A549 (cell line): ENCODE results near the gene NSD2. TPM values are rescaled to one million over a fixed set of nuclear protein-coding genes. Genes with fewer than 3 reads are reported as not detected.

Experiments
- ATAC-seq, 2 experiments: fragments of 200-7000 bp in 1 of 2; fragments of >200 bp in 1 of 2; cut with Nextera tagmentation in 1 of 2; cut with Tn5 transposase in 1 of 2; 3 replicates each; pipeline versions ENCODE4 v1.8.0 to v1.9.1; 2018 to 2020; ENCODE audit warnings: mild to moderate bottlenecking in 1 of 2, moderate library complexity in 1 of 2
- CTCF ChIA-PET: fragments of 300-600 bp; sonication (Branson Sonifier 250); formaldehyde crosslinking; extraction: SDS; loops from one replicate; lab custom pipeline; 2021; ENCODE audit warnings: antibody characterized with exemption, inconsistent platforms; lab: Yijun Ruan, JAX
- POLR2A ChIA-PET: fragments of 350-600 bp; formaldehyde crosslinking; extraction: SDS; loops from one replicate; lab custom pipeline; 2021; ENCODE audit warnings: antibody characterized with exemption, inconsistent platforms; lab: Yijun Ruan, JAX
- DNase-seq, 2 experiments: peaks; one replicate each; pipeline versions ENCODE4 v3.0.0 to v3.0.0-alpha.2; 2011 to 2016; ENCODE audit warnings: low read depth in 1 of 2, low spot score in 1 of 2
- FAIRE-seq: peaks from 2 replicates; lab custom pipeline; 2011; peaks lifted over from hg19 to GRCh38; lab: Jason Lieb, UNC
- H3K27ac ChIP-seq, 2 experiments: fragments of >200 bp; sonication (Bioruptor Twin); formaldehyde crosslinking; 3 replicates each; pipeline ENCODE4 v1.5.1; 2016 to 2017
- H3K4me1 ChIP-seq: fragments of >200 bp; sonication (Bioruptor Twin); formaldehyde crosslinking; 3 replicates; pipeline ENCODE4 v1.6.1; 2016
- H3K4me2 ChIP-seq: fragments of >200 bp; sonication (Bioruptor Twin); formaldehyde crosslinking; 3 replicates; pipeline ENCODE4 v1.6.1; 2016
- H3K4me3 ChIP-seq: fragments of >200 bp; sonication (Bioruptor Twin); formaldehyde crosslinking; 3 replicates; pipeline ENCODE4 v1.5.1; 2016
- H3K9me3 ChIP-seq: fragments of >200 bp; sonication (Bioruptor Twin); formaldehyde crosslinking; 3 replicates; pipeline ENCODE4 v1.6.1; 2016
- BHLHE40 ChIP-seq: IDR thresholded peaks from 2 replicates; pipeline ENCODE4 v1.6.1; 2012; ENCODE audit warnings: low read depth, low read length, inconsistent platforms
- CBX2 ChIP-seq: fragments of 200-600 bp; sonication (generic); IDR thresholded peaks from 2 replicates; pipeline ENCODE4 v1.6.1; 2016; ENCODE audit warnings: low read depth, mild to moderate bottlenecking, borderline replicate concordance
- CEBPB ChIP-seq, 2 experiments: fragments of >200 bp in 1 of 2; sonication (Bioruptor Twin) in 1 of 2; formaldehyde crosslinking in 1 of 2; IDR thresholded peaks; 2 replicates each; pipeline ENCODE4 v1.6.1; 2012 to 2016
- CHD2 ChIP-seq: fragments of 150-350 bp; IDR thresholded peaks from 2 replicates; pipeline ENCODE4 v1.6.1; 2014; ENCODE audit warnings: low read length; ENCODE audit not compliant: partially characterized antibody
- EHMT2 ChIP-seq: fragments of 200-600 bp; sonication (generic); IDR thresholded peaks from 2 replicates; pipeline ENCODE4 v1.6.1; 2016; ENCODE audit warnings: antibody characterized with exemption, low read depth, mild to moderate bottlenecking, moderate library complexity
- HOXA7 ChIP-seq: fragments of 250-450 bp; sonication (Bioruptor Pico); IDR thresholded peaks from 2 replicates; pipeline ENCODE4 v1.5.0; 2020; ENCODE audit warnings: mild to moderate bottlenecking, moderate library complexity
- KDM1A ChIP-seq: fragments of 200-600 bp; sonication (generic); IDR thresholded peaks from 2 replicates; pipeline ENCODE4 v1.6.1; 2016; ENCODE audit warnings: low read depth, mild to moderate bottlenecking
- KDM5A ChIP-seq: fragments of 200-600 bp; sonication (generic); IDR thresholded peaks from 2 replicates; pipeline ENCODE4 v1.6.1; 2016; ENCODE audit warnings: antibody characterized with exemption, mild to moderate bottlenecking
- MAZ ChIP-seq: fragments of 150-350 bp; IDR thresholded peaks from 2 replicates; pipeline ENCODE4 v1.6.1; 2014; ENCODE audit warnings: antibody characterized with exemption, low read depth, low read length, borderline replicate concordance
- POLR2AphosphoS2 ChIP-seq: conservative IDR thresholded peaks from 2 replicates; pipeline ENCODE4 v1.6.1; 2012; ENCODE audit warnings: low read length, improper control_type of control experiment, inconsistent platforms
- RAD21 ChIP-seq, 2 experiments: fragments of >200 bp in 1 of 2; sonication (Bioruptor Twin) in 1 of 2; formaldehyde crosslinking in 1 of 2; IDR thresholded peaks in 1 of 2; conservative IDR thresholded peaks in 1 of 2; 2 replicates in 1 of 2; 3 replicates in 1 of 2; pipeline ENCODE4 v1.6.1; 2012 to 2018; ENCODE audit warnings: inconsistent platforms in 1 of 2
- RCOR1 ChIP-seq: fragments of 150-350 bp; IDR thresholded peaks from 2 replicates; pipeline ENCODE4 v1.6.1; 2014; ENCODE audit warnings: antibody characterized with exemption, low read length, low read depth
- SMC3 ChIP-seq: fragments of >200 bp; sonication (Bioruptor Twin); formaldehyde crosslinking; IDR thresholded peaks from 3 replicates; pipeline ENCODE4 v1.6.1; 2018; ENCODE audit warnings: inconsistent platforms
- ZFP36 ChIP-seq: fragments of 450-650 bp; IDR thresholded peaks from 2 replicates; pipeline ENCODE4 v1.6.1; 2014; ENCODE audit warnings: borderline replicate concordance; ENCODE audit not compliant: partially characterized antibody
- WGBS: methylation state at CpG from one replicate; pipeline ENCODE4 v1.1.6; 2017; ENCODE audit errors: missing lambda C conversion rate; 5-methylcytosine and 5-hydroxymethylcytosine counted together
- polyA plus RNA-seq, 4 experiments: library from polyadenylated mRNA; depleted of rRNA in 3 of 4; stranded (reverse); fragments of >200 nt; fragmentation: RNase III in 1 of 4; extraction: RNeasy Plus Mini Kit Qiagen cat#74134 plus additional on column Dnase treatment in 1 of 4; gene quantifications; 2 replicates in 3 of 4; 3 replicates in 1 of 4; pipeline ENCODE4 v1.2.3, GENCODE V29; 2011 to 2017
- TF ChIP-seq, protein P1 (sequence below): IDR thresholded peaks from 2 replicates; pipeline ENCODE4 v1.6.1; 2012
- TF ChIP-seq, protein P2 (sequence below): fragments of 250-450 bp; sonication (Bioruptor Pico); IDR thresholded peaks from 2 replicates; pipeline ENCODE4 v1.5.0; 2020; ENCODE audit warnings: low read depth, mild to moderate bottlenecking, moderate library complexity
- TF ChIP-seq, protein P3 (sequence below): IDR thresholded peaks from 2 replicates; pipeline ENCODE4 v1.6.1; 2012; ENCODE audit warnings: low read depth, borderline replicate concordance

NSD2 gene
- polyA plus RNA-seq, 2 of the 4 experiments (the other 2 are of a cell fraction) = 43.8 to 49.3 TPM

DNA sequence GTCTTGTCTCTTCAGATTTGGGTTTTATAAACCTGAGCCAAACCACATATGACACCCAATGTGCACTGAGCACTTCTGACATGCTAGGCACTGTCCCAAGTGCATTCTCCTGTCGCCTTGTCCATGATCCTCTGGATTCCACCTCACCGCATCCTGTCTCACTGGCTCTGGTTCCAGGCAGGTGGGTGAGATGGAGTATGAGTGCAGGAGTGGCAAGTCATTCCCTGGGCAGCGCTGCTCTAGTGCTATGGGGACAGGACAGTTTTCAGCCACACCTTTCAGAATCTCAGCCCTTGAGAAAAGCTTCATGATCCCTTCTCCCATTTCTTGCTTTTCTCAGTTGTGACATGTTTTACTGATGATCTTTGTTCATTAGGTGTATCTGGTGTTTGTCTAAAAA, 66.4 kb downstream of the NSD2 start:
- POLR2A ChIA-PET = no interaction called here
- DNase-seq (no peak), FAIRE-seq (no peak), ATAC-seq (no peak; a peak in 1 of 6 replicates)
- peaks cover 11% of the 10 kb centered on the region; the same call in 2 of the 3 replicates for H3K4me1 ChIP-seq
- H3K9me3 ChIP-seq = no peaks in the 10 kb centered on the region
- H3K4me2 ChIP-seq = no peak overlapping the region
- no peak overlapping the region for H3K4me3 ChIP-seq
- CTCF ChIA-PET = interaction anchor here (1.5 kb wide), 1 partner anchor 21 kb away, joined by 3 read pairs; no protein-coding TSS in a partner anchor
- WGBS = 93% methylated on average over 3 of the region's 3 CpGs
- TF ChIP-seq KDM1A (no peak), RAD21 (conservative IDR thresholded peaks at IDR 0.05 in 1 of 2, IDR thresholded peaks at IDR 0.05 in 1 of 2) (no peak), RCOR1 (no peak), CBX2 (no peak)
- TF ChIP-seq, protein P1, sequence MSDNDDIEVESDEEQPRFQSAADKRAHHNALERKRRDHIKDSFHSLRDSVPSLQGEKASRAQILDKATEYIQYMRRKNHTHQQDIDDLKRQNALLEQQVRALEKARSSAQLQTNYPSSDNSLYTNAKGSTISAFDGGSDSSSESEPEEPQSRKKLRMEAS = no peak
- TF ChIP-seq, all 56 proteins: peak for 0
- no peak overlapping the region for H3K27ac ChIP-seq

DNA sequence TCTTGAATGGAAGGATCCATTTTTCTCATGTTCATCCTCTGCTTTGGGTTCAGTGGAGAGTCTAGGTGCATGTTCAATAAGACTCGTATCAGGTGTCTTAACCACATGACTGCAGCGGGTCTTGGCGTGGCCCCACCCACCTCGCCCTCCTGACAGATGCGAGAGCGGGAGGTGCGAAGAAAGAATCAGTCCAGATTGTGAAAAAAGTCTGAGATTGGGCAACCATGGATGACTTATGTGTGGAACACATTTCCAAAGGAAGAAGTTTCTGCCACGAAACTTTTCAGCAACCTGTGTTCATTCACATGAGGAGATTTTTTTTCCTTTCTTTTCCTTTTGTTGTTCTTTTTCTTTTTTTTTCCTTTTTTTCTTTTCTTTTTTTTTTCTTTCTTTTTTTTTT, 66.8 kb downstream of the NSD2 start:
- ChIA-PET CTCF (no interaction called here), POLR2A (no interaction called here)

DNA sequence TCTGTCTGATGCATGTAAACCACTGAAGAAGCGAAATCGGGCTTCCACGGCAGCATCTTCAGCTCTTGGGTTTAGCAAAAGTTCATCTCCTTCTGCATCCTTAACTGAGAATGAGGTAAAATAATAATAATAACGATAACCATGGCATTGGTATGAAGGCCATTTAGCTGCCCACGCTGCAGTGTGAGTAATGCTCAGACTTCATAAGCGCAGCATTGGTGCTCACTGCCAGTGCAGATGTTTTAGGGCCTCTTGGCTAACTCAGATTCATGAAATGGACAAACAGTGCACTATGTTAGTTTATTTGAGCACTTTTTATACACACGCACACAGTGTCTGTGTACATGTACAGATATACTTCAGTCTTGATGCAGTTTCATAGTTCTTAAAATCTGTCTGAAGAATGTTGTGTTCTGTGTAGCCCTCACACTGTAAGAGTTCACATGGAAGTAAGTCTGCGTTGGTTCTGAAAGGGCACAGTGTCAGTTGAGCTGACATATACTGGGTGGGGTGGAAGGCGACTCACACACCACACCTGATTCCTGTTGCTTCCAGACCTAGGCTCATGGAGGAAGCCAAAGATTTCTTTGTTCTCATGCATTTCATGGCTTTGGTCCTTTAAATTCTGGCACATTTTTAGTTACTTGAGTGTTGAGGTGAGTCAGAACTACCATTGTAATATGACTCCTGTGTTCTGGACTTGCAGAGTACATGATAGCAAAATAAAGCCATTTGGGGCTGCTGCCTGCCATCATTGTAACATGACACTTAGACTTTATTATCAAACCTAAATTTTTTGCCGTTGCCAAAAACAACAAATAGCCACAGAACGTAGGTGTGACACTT, 68.7 kb downstream of the NSD2 start:
- FAIRE-seq (no peak), DNase-seq (no peak), ATAC-seq (peak in 1 of 2 experiments; percentile 48; a peak in 4 of 6 replicates)
- H3K4me3 ChIP-seq = no peak overlapping the region
- POLR2A ChIA-PET = no interaction called here
- H3K4me1 ChIP-seq = peaks cover 11% of the 10 kb centered on the region; the same call in 2 of the 3 replicates
- no peaks in the 10 kb centered on the region for H3K9me3 ChIP-seq
- WGBS = 83% methylated on average over 11 of the region's 11 CpGs
- H3K27ac ChIP-seq = no peak overlapping the region
- TF ChIP-seq CEBPB (IDR thresholded peaks at IDR 0.05) = no peak
- TF ChIP-seq, protein P2, sequence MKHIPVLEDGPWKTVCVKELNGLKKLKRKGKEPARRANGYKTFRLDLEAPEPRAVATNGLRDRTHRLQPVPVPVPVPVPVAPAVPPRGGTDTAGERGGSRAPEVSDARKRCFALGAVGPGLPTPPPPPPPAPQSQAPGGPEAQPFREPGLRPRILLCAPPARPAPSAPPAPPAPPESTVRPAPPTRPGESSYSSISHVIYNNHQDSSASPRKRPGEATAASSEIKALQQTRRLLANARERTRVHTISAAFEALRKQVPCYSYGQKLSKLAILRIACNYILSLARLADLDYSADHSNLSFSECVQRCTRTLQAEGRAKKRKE (CRISPR knock-in tag) = no peak
- no peak for TF ChIP-seq HOXA7 (CRISPR knock-in tag)
- no peak for TF ChIP-seq CHD2
- TF ChIP-seq RAD21 (conservative IDR thresholded peaks at IDR 0.05 in 1 of 2, IDR thresholded peaks at IDR 0.05 in 1 of 2) = no peak
- TF ChIP-seq ZFP36 = no peak
- TF ChIP-seq, protein P3, sequence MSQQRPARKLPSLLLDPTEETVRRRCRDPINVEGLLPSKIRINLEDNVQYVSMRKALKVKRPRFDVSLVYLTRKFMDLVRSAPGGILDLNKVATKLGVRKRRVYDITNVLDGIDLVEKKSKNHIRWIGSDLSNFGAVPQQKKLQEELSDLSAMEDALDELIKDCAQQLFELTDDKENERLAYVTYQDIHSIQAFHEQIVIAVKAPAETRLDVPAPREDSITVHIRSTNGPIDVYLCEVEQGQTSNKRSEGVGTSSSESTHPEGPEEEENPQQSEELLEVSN = no peak
- TF ChIP-seq EHMT2 = no peak
- no peak for TF ChIP-seq RCOR1
- TF ChIP-seq SMC3 = no peak
- no peak overlapping the region for H3K4me2 ChIP-seq
- CTCF ChIA-PET = interaction anchor here (0.7 kb wide), 1 partner anchor 50 kb away, joined by 3 read pairs; no protein-coding TSS in a partner anchor

More for the DNA sequence above, 66.8 kb downstream of the NSD2 start:
- H3K4me1 ChIP-seq = peaks cover 11% of the 10 kb centered on the region; the same call in 2 of the 3 replicates
- no peak for TF ChIP-seq KDM5A
- no peak for TF ChIP-seq BHLHE40
- no peak for TF ChIP-seq SMC3
- TF ChIP-seq MAZ = no peak
- no peak for TF ChIP-seq RCOR1
- no peak for TF ChIP-seq POLR2AphosphoS2
- H3K9me3 ChIP-seq = no peaks in the 10 kb centered on the region
- H3K4me2 ChIP-seq = no peak overlapping the region
- H3K4me3 ChIP-seq = no peak overlapping the region
- 93% methylated on average over 8 of the region's 8 CpGs for WGBS
- no peak overlapping the region for H3K27ac ChIP-seq
- ATAC-seq (no peak), FAIRE-seq (no peak), DNase-seq (no peak)
